Testis (tissue), 3 donors: ENCODE data around the gene ACTG2. TPM values are rescaled to one million over a fixed set of nuclear protein-coding genes. Genes with fewer than 3 reads are reported as not detected.
"Not testable (repeated sequence)": the region's sequence is repeated elsewhere in the genome, so short reads cannot be mapped to it uniquely, and the experiment has no call there.

Experiments used
- DNase-seq: peaks from one replicate; pipeline ENCODE4 v3.0.0-alpha.2; 2019
- H3K27ac ChIP-seq, 2 donors: fragments of 200-600 bp; sonication (generic); one replicate each; pipeline ENCODE4 v1.5.1; 2019
- H3K27me3 ChIP-seq: fragments of 200-600 bp; sonication (generic); one replicate; pipeline ENCODE4 v1.5.1; 2019
- H3K36me3 ChIP-seq: fragments of 200-600 bp; sonication (generic); one replicate; pipeline ENCODE4 v1.5.1; 2017; ENCODE audit warnings: low read depth; ENCODE audit errors: missing control alignments
- H3K4me1 ChIP-seq: fragments of 200-600 bp; sonication (generic); one replicate; pipeline ENCODE4 v1.5.1; 2019
- H3K4me3 ChIP-seq, 2 donors: fragments of 200-600 bp; sonication (generic); one replicate each; pipeline ENCODE4 v1.5.1; 2017 to 2019
- H3K9me3 ChIP-seq: fragments of 200-600 bp; sonication (generic); one replicate; pipeline ENCODE4 v1.5.1; 2017
- CTCF ChIP-seq, 3 experiments: fragments of 450-650 bp in 2 of 3; fragments of 200-600 bp in 1 of 3; sonication (generic) in 1 of 3; IDR thresholded peaks; one replicate each; pipeline ENCODE4 v1.5.1; 2016 to 2019; ENCODE audit warnings: antibody characterized with exemption in 3 of 3, mild to moderate bottlenecking in 2 of 3, moderate library complexity in 1 of 3
- POLR2A ChIP-seq: fragments of 450-650 bp; IDR thresholded peaks from one replicate; pipeline ENCODE4 v1.6.1; 2017; ENCODE audit warnings: antibody characterized with exemption, mild to moderate bottlenecking, moderate library complexity
- WGBS, 2 donors: methylation state at CpG; one replicate each; pipeline ENCODE4 v1.1.5; 2018; 5-methylcytosine and 5-hydroxymethylcytosine counted together
- intact Hi-C: fragments of 100-400 bp; cut with DNase I; formaldehyde crosslinking; loops from one replicate; pipeline ENCODE4 v1.15.1; 2023; ENCODE audit warnings: low total_unique reads
- polyA plus RNA-seq: library from polyadenylated mRNA; stranded (reverse); fragments of 350-450 nt; fragmentation: Illumina TruSeq; extraction: RNeasy Lipid Tissue Mini Kit (QIAGEN cat#74804); gene quantifications from one replicate; pipeline ENCODE4 v1.2.3, GENCODE V29; 2014; ENCODE audit warnings: low read depth, low replicate concordance; ENCODE audit not compliant: insufficient read depth
- total RNA-seq, 2 donors: library from RNA; depleted of rRNA; stranded (reverse); fragments of >200 nt; gene quantifications; one replicate each; pipeline ENCODE4 v1.2.3, GENCODE V29; 2016

The ACTG2 gene
- total and polyA plus RNA-seq, 3 donors from 2014 or later, result 1.3 to 93.4 (median 2.7) TPM

DNA sequence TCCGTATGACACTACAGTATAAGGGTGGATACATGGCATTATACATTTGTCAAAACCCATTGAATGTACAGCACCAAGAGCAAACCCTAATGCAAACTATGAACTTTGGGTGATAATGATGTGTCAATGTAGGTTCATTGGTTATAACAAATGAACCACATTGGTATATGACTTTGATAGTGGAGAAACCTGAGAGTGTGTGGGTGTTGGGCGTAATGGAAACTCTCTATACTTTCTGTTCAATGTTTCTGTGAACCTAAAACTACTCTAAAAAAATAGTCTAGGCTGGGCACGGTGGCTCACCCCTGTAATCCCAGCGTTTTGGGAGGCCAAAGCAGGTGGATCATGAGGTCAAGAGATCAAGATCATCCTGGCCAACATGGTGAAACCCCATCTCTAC, 6.5 kb upstream of the ACTG2 start:
- H3K4me1 ChIP-seq, result no peaks in the 10 kb centered on the region
- no peaks in the 10 kb centered on the region for H3K27me3 ChIP-seq
- intact Hi-C loops, result no loop called here
- 83 to 86% methylated on average over 4 of the region's 4 CpGs for WGBS, 2 donors
- no peak for TF ChIP-seq CTCF (IDR thresholded peaks at IDR 0.05)
- no peak for TF ChIP-seq POLR2A
- no peaks in the 10 kb centered on the region for H3K36me3 ChIP-seq
- H3K9me3 ChIP-seq, result no peaks in the 10 kb centered on the region
- H3K4me3 ChIP-seq, result no peak overlapping the region
- DNase-seq, result no peak
- H3K27ac ChIP-seq, result no peak overlapping the region

GRCh38 chr2:73887596-73888353, 5.0 kb upstream of the ACTG2 start:
- H3K27ac ChIP-seq, H3K27me3 ChIP-seq, H3K36me3 ChIP-seq, H3K4me1 ChIP-seq, H3K4me3 ChIP-seq, H3K9me3 ChIP-seq, intact Hi-C loops: not testable (repeated sequence)
- DNase-seq, result peak; percentile 66
- 71 to 78% methylated on average over 11 of the region's 11 CpGs for WGBS, 2 donors

DNA sequence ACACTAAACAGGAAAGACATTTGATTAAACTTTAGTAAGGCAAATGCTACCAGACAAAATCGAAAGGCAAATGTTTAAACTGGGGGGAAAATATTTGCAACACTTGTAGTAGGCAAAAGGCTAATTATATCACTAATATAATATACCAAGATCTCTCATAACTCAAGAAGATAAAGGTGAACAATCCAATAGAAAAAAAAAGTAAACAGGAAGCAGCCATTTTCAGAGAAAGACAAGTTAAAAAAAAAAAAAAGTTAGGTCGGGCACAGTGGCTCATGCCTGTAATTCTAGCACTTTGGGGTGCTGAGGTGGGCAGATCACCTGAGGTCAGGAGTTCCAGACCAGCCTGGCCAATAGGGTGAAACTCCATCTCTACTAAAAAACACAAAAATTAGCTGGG, 4.4 kb upstream of the ACTG2 start:
- Histone ChIP-seq H3K27ac (no peak overlapping the region), H3K9me3 (no peaks in the 10 kb centered on the region), H3K4me3 (no peak overlapping the region), H3K4me1 (no peaks in the 10 kb centered on the region), H3K27me3 (no peaks in the 10 kb centered on the region), H3K36me3 (no peaks in the 10 kb centered on the region)
- TF ChIP-seq POLR2A (no peak), CTCF (IDR thresholded peaks at IDR 0.05) (no peak)
- no peak for DNase-seq
- 80 to 82% methylated on average over 2 of the region's 2 CpGs for WGBS, 2 donors
- intact Hi-C loops, result no loop called here

DNA sequence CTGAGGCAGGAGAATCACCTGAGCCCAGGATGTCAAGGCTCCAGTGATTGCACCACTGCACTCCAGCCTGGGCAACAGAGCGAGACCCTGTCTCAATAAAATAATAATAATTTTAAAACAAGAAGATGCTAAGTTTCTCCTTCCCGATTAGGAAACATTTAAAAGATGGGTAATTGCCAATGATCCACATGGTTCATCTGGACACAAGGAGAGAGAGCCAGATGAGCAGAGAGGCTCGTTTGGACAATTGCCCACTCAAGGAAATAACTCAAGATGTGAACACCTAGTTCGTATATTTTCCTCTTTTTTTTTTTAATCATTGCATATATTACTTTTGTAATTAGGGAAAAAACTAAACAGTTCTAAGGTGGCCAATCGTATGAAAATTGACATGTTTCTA, 3.6 kb upstream of the ACTG2 start:
- TF ChIP-seq CTCF (IDR thresholded peaks at IDR 0.05) (no peak), POLR2A (no peak)
- H3K36me3 ChIP-seq, result no peaks in the 10 kb centered on the region
- H3K27ac ChIP-seq, result no peak overlapping the region
- DNase-seq, result no peak
- WGBS, 2 donors, result 61 to 69% methylated on average over 5 of the region's 5 CpGs
- H3K9me3 ChIP-seq, result no peaks in the 10 kb centered on the region
- no peaks in the 10 kb centered on the region for H3K27me3 ChIP-seq
- H3K4me3 ChIP-seq, result no peak overlapping the region
- no peaks in the 10 kb centered on the region for H3K4me1 ChIP-seq
- intact Hi-C loops, result no loop called here

DNA sequence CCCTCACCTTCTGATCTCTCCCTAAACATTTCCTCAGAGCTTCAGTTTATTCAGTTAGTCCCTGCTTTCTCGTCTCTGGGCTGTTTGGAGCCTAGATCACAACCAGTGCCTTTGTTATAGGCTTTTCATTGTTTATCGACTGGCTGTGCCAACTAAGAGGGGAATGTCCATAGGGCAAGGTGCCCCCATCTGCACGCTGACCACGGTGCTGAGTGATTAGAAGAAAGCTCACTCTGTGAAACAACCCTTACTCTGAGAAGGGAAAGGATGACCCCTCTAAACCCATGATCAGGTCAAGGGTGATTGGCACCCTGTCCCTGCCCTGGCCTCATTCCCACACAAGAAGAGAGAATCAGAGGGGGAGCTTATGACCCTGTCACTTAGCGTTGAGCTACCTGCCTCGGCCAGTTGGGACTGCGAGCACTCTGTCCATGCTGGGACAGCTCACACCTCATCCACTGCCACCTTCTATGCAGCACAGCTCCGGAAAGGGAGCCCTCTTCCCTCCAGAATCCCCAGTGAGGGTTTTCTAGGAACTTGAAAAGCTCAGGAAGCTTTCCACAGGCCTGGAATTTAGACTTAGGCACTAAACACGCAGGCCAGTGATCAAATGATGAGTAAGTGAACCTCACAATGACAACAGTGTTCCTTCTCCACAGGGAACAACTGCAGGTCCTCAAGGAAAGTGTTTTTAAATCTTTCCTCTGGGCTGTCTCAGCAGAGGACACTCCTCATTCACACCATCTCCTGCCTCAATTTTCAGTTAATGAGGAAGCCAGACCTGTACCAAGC, 2.3 kb upstream of the ACTG2 start:
- Histone ChIP-seq H3K9me3 (no peaks in the 10 kb centered on the region), H3K27ac (no peak overlapping the region), H3K4me3 (no peak overlapping the region), H3K27me3 (no peaks in the 10 kb centered on the region), H3K36me3 (no peaks in the 10 kb centered on the region), H3K4me1 (no peaks in the 10 kb centered on the region)
- intact Hi-C loops, result no loop called here
- no peak for DNase-seq
- 80 to 83% methylated on average over 7 to 9 of the region's 9 CpGs for WGBS, 2 donors
- no peak for TF ChIP-seq POLR2A
- no peak for TF ChIP-seq CTCF (IDR thresholded peaks at IDR 0.05)
